ENCODE data around the gene RPA4.

DNA sequence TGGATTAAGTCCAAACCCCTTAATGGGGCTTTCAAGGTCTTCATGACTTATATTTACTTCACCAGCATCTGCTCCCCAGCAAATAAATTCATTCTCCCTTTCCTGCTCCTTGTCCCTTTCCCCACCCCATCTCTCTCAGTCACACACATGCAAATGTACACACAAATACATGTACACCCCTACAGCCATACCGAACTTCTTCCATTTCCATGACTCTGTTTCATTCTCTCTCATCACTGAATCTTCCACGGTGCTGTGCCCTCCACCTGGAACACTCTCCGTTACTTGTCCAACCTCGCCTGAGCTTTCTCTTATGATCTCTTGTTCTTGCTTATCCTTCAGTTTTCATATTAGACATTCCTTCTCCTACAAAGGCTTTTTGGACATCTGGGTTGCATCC lies 22.0 kb upstream of the RPA4 start:
- TF ChIP-seq, protein P1, sequence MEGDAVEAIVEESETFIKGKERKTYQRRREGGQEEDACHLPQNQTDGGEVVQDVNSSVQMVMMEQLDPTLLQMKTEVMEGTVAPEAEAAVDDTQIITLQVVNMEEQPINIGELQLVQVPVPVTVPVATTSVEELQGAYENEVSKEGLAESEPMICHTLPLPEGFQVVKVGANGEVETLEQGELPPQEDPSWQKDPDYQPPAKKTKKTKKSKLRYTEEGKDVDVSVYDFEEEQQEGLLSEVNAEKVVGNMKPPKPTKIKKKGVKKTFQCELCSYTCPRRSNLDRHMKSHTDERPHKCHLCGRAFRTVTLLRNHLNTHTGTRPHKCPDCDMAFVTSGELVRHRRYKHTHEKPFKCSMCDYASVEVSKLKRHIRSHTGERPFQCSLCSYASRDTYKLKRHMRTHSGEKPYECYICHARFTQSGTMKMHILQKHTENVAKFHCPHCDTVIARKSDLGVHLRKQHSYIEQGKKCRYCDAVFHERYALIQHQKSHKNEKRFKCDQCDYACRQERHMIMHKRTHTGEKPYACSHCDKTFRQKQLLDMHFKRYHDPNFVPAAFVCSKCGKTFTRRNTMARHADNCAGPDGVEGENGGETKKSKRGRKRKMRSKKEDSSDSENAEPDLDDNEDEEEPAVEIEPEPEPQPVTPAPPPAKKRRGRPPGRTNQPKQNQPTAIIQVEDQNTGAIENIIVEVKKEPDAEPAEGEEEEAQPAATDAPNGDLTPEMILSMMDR (IDR thresholded peaks at IDR 0.05): no peak
- TF ChIP-seq POLR2A (IDR thresholded peaks at IDR 0.05): no peak
